Stimulated activated CD4-positive, alpha-beta T cell treated with anti-CD3 and anti-CD28 coated beads, Interleukin-15, amount 100 ng/mL, for 48 hours (primary cell): ENCODE data around the gene ZNF483.
"Not testable (repeated sequence)": the region's sequence is repeated elsewhere in the genome, so short reads cannot be mapped to it uniquely, and the experiment has no call there.

Experiments
- DNase-seq, 2 donors: peaks; one replicate each; pipeline ENCODE4 v3.0.0-alpha.2; 2020; ENCODE audit warnings: low read depth in 2 of 2

The ZNF483 gene

GRCh38 chr9:111610149-111610548 lies 85.2 kb downstream of the ZNF483 start:
- DNase-seq, result no peak

DNA sequence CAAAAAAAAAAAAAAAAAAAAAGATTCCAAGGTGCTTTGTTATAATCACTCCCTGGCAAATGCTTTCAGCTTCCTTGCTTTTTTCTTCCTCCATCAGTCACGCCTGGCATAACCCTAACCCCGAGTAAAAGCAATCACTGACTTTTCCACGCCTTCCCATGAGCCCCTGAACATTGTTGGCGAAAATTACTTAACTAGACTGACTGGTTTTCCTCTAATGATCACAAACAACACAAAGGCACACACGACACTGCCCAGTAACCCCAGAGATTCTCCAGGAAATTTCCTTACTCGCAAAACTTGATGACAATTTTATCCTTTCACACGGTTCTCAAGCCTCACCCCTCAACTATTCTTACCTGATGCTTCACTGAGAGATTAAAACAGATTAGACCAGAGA lies 85.9 kb downstream of the ZNF483 start:
- DNase-seq, result no peak

DNA sequence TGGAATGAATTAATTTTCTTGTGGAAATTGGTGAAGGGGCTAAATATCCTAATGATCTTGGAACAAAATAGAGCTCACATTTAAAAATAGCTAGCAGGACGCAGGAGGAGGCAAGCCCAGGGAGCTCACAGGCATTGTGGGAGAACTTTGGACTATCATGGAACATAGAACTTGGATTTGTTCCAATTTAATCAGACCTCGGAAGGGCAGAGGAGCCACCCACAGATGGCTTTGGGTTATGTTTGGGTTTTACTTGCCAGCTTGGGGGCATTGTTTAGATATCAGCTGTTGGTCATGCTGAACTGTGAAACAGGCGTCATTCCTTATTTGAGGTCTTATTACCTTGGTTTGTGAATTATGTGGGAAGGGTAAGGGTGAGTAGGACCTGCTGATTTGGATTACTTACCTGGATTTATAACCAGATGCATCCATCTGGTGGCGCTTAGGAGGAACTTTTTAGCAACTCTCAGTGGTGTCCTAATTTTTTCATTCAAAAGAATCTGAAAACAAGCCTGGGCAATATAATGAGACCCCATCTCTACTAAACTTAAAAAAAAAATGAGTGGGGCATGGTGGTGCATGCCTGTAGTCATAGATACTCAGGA lies 88.6 kb downstream of the ZNF483 start:
- DNase-seq, result no peak

DNA sequence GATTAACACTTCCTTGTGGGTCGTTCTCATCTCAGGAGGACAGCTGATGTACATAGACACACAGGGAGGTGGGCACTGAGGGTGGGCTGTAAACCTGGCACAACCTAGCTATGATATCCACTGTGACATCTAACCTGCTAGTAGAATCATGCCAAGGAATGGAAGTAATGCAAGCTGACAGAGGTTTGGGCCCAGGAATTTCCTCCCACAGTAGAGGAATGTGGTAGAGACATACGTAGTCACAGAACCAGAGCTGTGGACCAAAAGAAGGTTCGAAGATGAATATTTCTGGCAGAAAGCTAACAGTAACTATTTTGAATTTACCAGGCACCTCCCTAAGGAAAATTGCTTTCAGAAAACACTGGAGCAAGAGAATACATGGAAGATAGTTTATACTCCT lies 90.9 kb downstream of the ZNF483 start:
- no peak for DNase-seq

DNA sequence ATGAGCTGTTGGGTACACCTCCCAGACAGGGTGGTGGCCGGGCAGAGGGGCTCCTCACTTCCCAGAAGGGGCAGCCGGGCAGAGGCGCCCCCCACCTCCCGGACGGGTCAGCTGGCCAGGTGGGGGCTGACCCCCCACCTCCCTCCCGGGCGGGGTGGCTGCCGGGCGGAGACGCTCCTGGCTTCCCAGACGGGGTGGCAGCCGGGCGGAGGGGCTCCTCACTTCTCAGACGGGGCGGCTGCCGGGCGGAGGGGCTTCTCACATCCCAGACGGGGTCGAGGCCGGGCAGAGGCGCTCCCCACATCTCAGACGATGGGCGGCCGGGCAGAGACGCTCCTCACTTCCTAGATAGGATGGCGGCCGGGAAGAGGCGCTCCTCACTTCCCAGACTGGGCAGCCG lies 92.4 kb downstream of the ZNF483 start:
- DNase-seq, result not testable (repeated sequence)

DNA sequence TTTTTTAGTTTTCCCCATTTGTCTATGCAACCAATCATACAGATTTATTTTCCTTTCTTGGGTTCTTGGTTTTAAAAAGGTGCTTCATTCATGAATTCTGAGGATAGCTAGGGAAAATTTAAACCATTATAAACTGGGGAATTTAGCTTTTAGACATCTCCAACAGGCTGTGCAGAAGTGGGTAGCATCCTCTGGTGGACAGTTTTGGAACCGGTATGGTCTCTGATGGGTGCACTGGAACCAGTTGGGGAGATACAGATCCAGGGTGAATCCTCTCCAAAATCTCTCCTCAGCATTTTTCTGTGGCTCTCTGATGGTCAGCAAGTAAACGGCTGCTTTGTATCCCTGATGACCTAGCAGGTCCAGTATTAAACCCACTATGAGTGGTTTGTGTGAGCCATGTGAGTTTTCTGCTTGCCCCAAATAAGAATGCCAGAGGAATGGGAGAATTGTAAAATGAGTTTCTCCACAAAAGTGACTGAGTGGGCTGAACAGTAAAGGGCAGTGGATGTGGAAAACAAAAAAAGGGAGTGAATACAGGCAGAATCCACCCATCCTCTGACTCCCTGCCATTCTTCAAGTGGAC lies 97.0 kb downstream of the ZNF483 start:
- no peak for DNase-seq

- no peak for DNase-seq
Measured at GRCh38 chr9:111622626-111623025, 97.6 kb downstream of the ZNF483 start.
